ENCODE measurements around the gene PTK7. TPM values are rescaled to one million over a fixed set of nuclear protein-coding genes. Genes with fewer than 3 reads are reported as not detected.

The PTK7 gene
- total and polyA plus RNA-seq, 2 of the 8 experiments (the other 6 are each of a cell fraction or from before 2014, with no cell fraction given): 110 to 138 TPM

DNA sequence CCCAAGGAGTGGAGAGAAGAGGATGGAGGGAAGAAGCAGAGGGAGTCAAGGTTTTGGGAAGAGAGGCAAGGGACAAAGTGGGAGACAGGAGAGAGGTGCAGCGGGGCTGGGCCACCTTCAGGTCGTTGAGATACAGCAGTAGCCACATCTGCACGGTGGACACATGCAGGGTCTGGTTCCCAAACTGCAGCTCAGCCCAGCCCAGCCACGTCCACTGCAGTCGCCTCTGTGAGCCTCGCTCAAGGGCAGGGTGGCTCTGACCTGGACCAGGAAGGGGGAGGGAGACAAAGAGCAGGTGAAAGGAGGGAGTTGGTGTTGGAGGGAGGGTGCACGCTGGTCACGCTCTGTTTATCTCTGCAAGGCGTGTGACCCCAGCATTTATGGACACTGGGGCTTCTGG lies 37.4 kb upstream of the PTK7 start (continued):
- no peak for TF ChIP-seq NANOG (IDR thresholded peaks at IDR 0.05; ENCODE audit: insufficient read depth, low read depth, low read length, poor library complexity, severe bottlenecking)
- no peak for TF ChIP-seq ASH2L (IDR thresholded peaks at IDR 0.05; ENCODE audit: low read length)
- no peak for TF ChIP-seq FOSL1 (IDR thresholded peaks at IDR 0.05; ENCODE audit: insufficient read depth, low read depth, low read length)
- no peak for TF ChIP-seq CEBPB (IDR thresholded peaks at IDR 0.05; ENCODE audit: low read depth, low read length)
- TF ChIP-seq BRCA1 (IDR thresholded peaks at IDR 0.05; ENCODE audit: low read depth, low read length): no peak
